ENCODE results near the gene SSBP3. TPM values are rescaled to one million over a fixed set of nuclear protein-coding genes. Genes with fewer than 3 reads are reported as not detected.
A peak's percentile ranks its signal among the peaks of the same experiment; 100 is the strongest.
"Not testable (repeated sequence)": the region's sequence is repeated elsewhere in the genome, so short reads cannot be mapped to it uniquely, and the experiment has no call there.

SSBP3 gene
- total RNA-seq, 1 donor from 2014 or later, result 104 TPM

DNA sequence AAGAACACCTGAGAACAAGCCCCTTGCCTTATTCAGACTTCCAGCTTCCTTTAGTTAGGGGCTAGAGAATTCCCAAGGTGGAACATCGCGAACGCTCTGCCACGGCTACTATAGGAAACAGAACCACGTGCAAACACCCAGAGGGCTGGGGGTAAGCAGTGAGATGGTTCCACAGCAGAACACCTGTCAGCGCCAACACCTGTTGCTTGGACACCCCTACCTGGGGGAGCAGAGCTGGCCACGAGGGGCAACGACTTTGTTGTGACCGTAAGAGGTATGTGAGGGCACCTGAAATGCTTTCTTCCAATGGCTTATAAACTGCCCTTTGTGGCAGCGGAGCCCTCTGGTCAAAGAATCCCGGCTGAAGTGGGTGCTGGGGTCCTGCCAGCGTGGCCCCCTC, 155.5 kb downstream of the SSBP3 start:
- intact Hi-C loops (cut with DNase I), result no loop called here
- DNase-seq (ENCODE audit: low spot score) (no peak), ATAC-seq (no peak)

DNA sequence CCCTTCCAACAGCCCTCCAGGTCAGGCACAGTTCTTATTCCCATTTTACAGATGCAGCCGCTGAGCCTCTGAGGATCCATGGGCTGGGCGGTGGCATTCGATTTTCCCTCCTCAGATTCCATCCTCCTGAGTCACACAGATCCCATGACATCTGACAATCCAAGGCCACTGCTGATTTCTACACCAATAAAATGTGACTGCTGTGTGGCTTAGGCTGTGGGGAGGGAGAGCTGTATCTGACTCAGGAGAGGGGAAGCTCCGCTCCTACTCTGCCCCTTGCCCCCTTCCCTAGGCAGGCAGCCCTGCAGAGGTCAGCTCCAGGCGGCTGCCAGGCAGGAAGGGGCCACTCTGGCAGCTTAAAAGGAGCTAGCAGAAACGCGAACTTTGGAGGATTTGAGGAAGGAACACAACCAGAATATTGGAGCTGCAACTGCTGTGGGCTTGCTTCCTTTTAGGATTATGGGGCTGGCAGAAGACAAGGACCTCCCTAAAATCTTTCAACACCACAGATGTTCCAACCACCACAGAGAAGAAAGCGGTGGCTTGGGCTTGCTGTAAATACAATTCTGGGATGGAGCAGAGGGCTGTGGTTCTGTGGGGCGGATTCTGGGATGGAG, 156.3 kb downstream of the SSBP3 start:
- ATAC-seq (peak; percentile 82), DNase-seq (ENCODE audit: low spot score) (no peak)
- intact Hi-C loops (cut with DNase I), result no loop called here

GRCh38 chr1:54248966-54249365, 157.2 kb downstream of the SSBP3 start:
- no peak for DNase-seq (ENCODE audit: low spot score)
- intact Hi-C loops (cut with DNase I), result no loop called here

DNA sequence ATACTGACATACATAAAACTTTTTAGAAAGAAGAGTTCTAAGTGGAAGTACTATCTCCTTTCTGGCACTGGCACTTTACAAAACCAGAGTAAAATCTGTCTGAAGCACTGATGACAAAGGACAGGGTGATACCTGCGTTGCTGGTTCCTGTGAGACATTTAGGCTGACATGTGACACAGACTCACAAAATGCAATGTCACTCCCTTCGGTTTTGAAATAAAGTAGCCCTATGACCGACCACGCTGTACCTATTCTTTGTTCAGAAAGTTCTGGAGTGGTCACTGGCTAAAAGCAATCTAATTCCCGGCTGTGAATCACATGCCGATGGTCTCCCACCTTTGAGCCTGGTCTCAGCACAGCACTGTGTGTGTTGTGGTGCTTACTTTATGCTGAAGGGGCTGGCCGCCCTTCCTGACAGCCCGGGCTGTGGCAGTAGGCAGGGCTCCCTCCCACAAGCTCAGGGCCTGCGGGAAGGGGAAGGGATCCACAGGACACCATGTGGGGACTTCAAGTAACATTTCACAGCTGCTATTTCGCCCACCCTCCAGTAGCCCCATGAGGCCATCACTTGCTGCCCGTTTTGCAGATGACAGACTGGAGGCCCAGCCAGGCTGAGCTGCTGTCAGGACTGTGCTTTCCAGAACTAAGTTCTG, 158.2 kb downstream of the SSBP3 start:
- ATAC-seq, result no peak
- intact Hi-C loops (cut with DNase I), result no loop called here
- DNase-seq (ENCODE audit: low spot score), result no peak

More at GRCh38 chr1:54248966-54249365, 157.2 kb downstream of the SSBP3 start:
- ATAC-seq, result no peak

- intact Hi-C loops (cut with DNase I), result no loop called here
- no peak for ATAC-seq
Measured at GRCh38 chr1:54246116-54246721, 160.0 kb downstream of the SSBP3 start.

GRCh38 chr1:54245501-54245900, 160.7 kb downstream of the SSBP3 start:
- intact Hi-C loops (cut with DNase I), result no loop called here
- no peak for ATAC-seq
- DNase-seq (ENCODE audit: low spot score), result no peak

More at GRCh38 chr1:54246116-54246721, 160.0 kb downstream of the SSBP3 start:
- no peak for DNase-seq (ENCODE audit: low spot score)

- DNase-seq (ENCODE audit: low spot score) (no peak), ATAC-seq (no peak)
- intact Hi-C loops (cut with DNase I), result no loop called here
Measured at GRCh38 chr1:54244655-54245054, 161.5 kb downstream of the SSBP3 start.

- intact Hi-C loops (cut with DNase I), result no loop called here
- DNase-seq (ENCODE audit: low spot score) (no peak), ATAC-seq (no peak)
Measured at GRCh38 chr1:54243022-54243421, 163.2 kb downstream of the SSBP3 start.

GRCh38 chr1:54241364-54241763, 164.8 kb downstream of the SSBP3 start:
- intact Hi-C loops (cut with DNase I), result no loop called here
- ATAC-seq (peak; percentile 6), DNase-seq (ENCODE audit: low spot score) (no peak)

DNA sequence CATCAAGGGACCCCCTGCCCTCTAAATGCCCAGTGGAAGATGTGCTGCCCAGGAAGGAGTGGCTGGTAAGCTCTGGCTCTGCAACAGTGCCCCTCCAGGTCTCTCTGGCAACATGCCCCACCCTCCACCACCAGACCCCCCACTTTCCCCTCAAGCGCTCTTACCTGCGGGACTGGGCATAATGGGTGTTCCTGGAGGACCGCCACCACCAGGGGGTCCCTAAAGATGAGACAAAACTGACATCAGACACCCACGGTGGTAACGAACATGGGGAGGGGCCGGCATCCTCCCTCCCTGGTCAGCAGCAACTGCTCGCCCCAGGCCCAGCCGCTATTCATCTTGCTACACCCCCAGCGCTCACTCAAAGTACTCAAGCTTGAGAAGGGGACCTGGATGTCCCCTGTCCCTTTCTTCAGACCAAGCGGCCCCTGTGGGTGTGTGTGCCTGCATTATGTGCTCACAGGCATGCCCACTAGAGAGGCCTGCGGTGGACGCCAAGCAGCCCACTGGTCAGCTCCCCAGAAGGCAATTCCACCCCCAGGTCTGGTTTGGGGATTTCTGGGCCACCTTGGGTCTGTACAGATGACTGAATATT, 165.4 kb downstream of the SSBP3 start:
- intact Hi-C loops (cut with DNase I), result no loop called here
- ATAC-seq (no peak), DNase-seq (ENCODE audit: low spot score) (no peak)

DNA sequence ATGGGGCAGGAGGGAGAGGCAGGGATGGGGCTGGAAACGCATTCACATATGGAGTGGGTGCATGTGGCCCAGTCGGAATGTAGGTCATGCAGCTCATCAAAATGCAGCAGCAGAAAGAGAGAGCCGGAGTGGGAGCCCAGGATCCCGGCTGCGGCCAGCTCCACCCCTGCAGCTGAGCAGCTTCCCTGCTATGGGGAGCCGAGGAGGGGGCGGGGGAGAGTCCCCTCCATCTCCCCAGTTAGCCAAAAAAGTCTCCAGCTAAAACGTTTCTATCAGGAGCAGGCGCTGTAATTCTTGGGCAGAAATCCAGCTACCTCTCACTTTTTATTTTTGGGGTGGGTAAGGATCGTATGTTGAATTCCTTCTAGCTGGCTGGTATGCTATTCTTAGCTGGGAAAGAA, 166.6 kb downstream of the SSBP3 start:
- peak; percentile 40 for ATAC-seq
- no peak for DNase-seq (ENCODE audit: low spot score)
- intact Hi-C loops (cut with DNase I), result no loop called here

DNA sequence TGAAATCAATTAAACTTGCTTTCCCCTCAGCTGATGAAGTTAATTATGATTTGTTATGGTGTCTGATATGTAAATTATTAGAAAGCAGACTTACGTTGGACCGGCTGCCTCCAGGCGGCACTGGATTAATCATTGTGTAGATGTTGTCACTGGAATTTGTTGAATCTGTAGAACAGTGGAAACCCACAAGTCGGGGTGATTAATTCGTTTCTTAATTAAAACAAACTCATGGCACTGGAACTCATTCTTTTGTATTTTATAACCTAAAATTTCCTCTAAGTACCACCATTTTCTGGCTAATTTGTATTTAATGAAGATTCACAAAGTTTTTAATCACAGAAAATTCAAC, 167.2 kb downstream of the SSBP3 start:
- intact Hi-C loops (cut with DNase I), result no loop called here
- ATAC-seq (no peak), DNase-seq (ENCODE audit: low spot score) (no peak)

DNA sequence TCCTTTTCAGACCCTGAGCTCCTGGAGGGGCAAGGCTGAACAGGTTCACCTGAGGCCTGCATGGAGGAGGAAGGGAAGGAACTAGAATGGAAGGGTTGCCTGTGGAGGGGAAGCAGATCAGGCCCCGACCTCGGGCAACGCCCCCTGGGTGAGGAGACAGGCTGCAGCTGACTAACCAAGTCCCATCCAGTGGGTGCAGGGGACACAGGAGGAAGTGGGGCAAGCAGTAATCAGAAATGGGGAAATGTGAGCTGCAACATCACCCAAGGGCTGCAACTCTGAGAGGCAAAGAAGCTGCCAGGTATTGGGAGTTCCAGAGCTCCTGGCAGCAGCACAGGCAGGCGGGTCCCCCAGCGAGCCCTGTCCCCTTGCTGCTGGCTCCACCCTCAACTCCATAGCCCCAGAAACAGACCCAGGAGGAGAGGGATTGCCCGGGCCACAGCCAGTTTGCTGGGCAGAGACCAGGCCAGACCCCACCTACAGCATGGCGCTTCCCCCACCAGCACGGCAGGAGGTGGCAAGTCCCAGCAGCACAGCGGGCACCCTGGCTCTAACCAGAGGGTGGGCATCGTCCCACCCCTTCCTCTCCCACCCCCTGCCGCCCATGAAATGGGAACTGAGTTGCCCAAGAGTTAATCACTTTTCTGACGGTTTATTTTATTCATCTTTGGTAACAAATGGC, 167.7 kb downstream of the SSBP3 start:
- ATAC-seq, result no peak
- intact Hi-C loops (cut with DNase I), result no loop called here
- DNase-seq (ENCODE audit: low spot score), result no peak

- DNase-seq (ENCODE audit: low spot score) (no peak), ATAC-seq (no peak)
- intact Hi-C loops (cut with DNase I), result no loop called here
Measured at GRCh38 chr1:54237586-54237985, 168.6 kb downstream of the SSBP3 start.

GRCh38 chr1:54234284-54234683, 171.9 kb downstream of the SSBP3 start:
- intact Hi-C loops (cut with DNase I), result no loop called here
- ATAC-seq, result no peak
- no peak for DNase-seq (ENCODE audit: low spot score)

GRCh38 chr1:54233196-54233595, 173.0 kb downstream of the SSBP3 start:
- ATAC-seq; DNase-seq (ENCODE audit: low spot score); intact Hi-C loops (cut with DNase I): not testable (repeated sequence)

DNA sequence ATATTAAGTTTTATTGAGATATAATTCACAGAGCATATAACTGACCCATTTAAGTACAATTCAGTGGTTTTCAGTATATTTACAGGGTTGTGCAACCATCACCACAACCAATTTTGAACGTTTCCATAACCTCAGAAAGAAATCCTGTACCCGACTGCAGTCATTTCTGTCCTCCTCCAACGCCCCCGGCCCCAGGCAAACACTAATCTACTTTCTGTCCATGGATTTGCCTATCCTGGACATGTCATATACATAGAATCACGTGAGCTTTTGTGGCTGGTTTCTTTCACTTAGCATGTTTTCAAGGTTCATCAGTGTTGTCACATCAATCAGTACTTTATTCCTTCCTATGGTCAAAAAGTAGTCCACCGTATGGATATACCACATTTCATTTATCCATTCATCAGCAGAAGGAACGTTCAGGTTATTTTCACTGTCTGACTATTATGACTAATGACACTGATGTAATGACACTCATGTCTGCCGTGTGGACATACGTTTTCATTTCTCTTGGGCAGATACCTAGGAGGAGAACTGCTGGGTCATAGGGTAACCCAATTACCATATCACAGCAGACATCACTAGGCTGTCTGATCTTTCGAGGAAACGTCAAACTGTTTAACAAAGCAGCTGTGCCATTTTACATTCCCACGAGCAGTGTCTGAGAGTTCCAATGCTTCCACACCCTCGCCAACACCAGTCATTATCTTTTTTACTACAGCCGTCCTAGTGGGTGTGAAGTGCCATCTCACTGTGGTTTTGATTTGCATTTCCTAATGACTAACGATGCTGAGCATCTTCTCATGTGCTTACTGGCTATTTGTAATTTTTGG, 175.5 kb downstream of the SSBP3 start:
- intact Hi-C loops (cut with DNase I), result no loop called here
- no peak for ATAC-seq
- DNase-seq (ENCODE audit: low spot score), result no peak

DNA sequence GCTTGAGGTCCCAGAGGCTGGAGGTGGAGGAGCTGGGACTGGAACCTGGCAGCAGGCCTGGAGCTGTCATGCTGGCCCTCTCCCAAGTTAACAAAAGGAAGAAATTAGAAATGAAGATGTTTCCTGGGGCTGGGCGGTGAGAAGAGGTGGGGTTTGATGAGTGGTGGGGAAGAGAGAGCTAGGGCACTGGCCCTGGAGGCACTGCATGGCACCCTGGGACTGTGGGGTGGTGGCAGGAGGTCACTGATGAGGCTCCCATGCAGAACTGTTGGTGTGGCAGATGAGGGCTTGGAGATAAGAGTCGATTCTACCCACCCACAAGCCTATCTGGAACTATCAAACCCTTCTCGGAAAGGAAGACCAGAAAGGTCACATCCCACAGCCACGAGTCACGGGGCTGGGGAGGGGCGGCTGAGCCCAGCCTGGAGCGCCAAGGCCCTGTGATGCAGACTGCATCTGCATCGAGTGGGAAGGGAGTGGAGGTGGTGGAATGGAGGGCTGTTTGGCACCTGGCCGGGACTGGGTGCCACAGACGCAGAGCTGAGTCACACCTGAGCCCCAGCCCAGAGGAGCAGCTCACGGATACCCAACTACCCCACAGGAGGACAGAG, 176.8 kb downstream of the SSBP3 start:
- ATAC-seq (peak; percentile 49), DNase-seq (ENCODE audit: low spot score) (no peak)
- intact Hi-C loops (cut with DNase I), result no loop called here

Data from sciatic nerve (tissue), 2 donors.